ENCODE data around the gene ADGRD1.

Gene ADGRD1

GRCh38 chr12:131024721-131025120 is 71.0 kb downstream of the ADGRD1 start:
- FAIRE-seq = no peak
- no peak for DNase-seq (ENCODE audit: insufficient read length, low spot score)
- no peak for TF ChIP-seq SPI1 (IDR thresholded peaks at IDR 0.05; ENCODE audit: low read depth, low read length)
- no peak for TF ChIP-seq POLR2AphosphoS5 (IDR thresholded peaks at IDR 0.05; ENCODE audit: low read depth, low read length)
- no peak for TF ChIP-seq POLR2A (IDR thresholded peaks at IDR 0.05; ENCODE audit: low read depth, low read length)
- TF ChIP-seq TAF1 (IDR thresholded peaks at IDR 0.05; ENCODE audit: low read depth, low read length) = no peak
- TF ChIP-seq PAX5 (IDR thresholded peaks at IDR 0.05; ENCODE audit: insufficient read depth, low read length, severe bottlenecking) = no peak
- no peak for TF ChIP-seq POU2F2 (IDR thresholded peaks at IDR 0.05; ENCODE audit: low read depth, low read length)

- TF ChIP-seq POLR2A (IDR thresholded peaks at IDR 0.05; ENCODE audit: low read depth, low read length) (no peak), POLR2AphosphoS5 (IDR thresholded peaks at IDR 0.05; ENCODE audit: low read depth, low read length) (no peak), TAF1 (IDR thresholded peaks at IDR 0.05; ENCODE audit: low read depth, low read length) (no peak), PAX5 (IDR thresholded peaks at IDR 0.05; ENCODE audit: insufficient read depth, low read length, severe bottlenecking) (no peak), POU2F2 (IDR thresholded peaks at IDR 0.05; ENCODE audit: low read depth, low read length) (no peak)
- DNase-seq (ENCODE audit: insufficient read length, low spot score) (no peak), FAIRE-seq (no peak)
Measured at GRCh38 chr12:131025234-131025633, 71.5 kb downstream of the ADGRD1 start.

- DNase-seq (ENCODE audit: insufficient read length, low spot score) (no peak), FAIRE-seq (no peak)
- TF ChIP-seq SPI1 (IDR thresholded peaks at IDR 0.05; ENCODE audit: low read depth, low read length) = no peak
- TF ChIP-seq POU2F2 (IDR thresholded peaks at IDR 0.05; ENCODE audit: low read depth, low read length) = no peak
- TF ChIP-seq POLR2AphosphoS5 (IDR thresholded peaks at IDR 0.05; ENCODE audit: low read depth, low read length) = no peak
- no peak for TF ChIP-seq PAX5 (IDR thresholded peaks at IDR 0.05; ENCODE audit: insufficient read depth, low read length, severe bottlenecking)
Measured at GRCh38 chr12:131025939-131026702, 72.4 kb downstream of the ADGRD1 start.

- TF ChIP-seq SPI1 (IDR thresholded peaks at IDR 0.05; ENCODE audit: low read depth, low read length) = no peak
- TF ChIP-seq POU2F2 (IDR thresholded peaks at IDR 0.05; ENCODE audit: low read depth, low read length) = no peak
- TF ChIP-seq POLR2AphosphoS5 (IDR thresholded peaks at IDR 0.05; ENCODE audit: low read depth, low read length) = no peak
- no peak for TF ChIP-seq POLR2A (IDR thresholded peaks at IDR 0.05; ENCODE audit: low read depth, low read length)
- TF ChIP-seq TAF1 (IDR thresholded peaks at IDR 0.05; ENCODE audit: low read depth, low read length) = no peak
- no peak for TF ChIP-seq PAX5 (IDR thresholded peaks at IDR 0.05; ENCODE audit: insufficient read depth, low read length, severe bottlenecking)
- FAIRE-seq (no peak), DNase-seq (ENCODE audit: insufficient read length, low spot score) (no peak)
Measured at GRCh38 chr12:131026754-131027153, 73.0 kb downstream of the ADGRD1 start.

GRCh38 chr12:131027264-131027663 is 73.6 kb downstream of the ADGRD1 start:
- DNase-seq (ENCODE audit: insufficient read length, low spot score) (no peak), FAIRE-seq (no peak)
- TF ChIP-seq TAF1 (IDR thresholded peaks at IDR 0.05; ENCODE audit: low read depth, low read length) (no peak), PAX5 (IDR thresholded peaks at IDR 0.05; ENCODE audit: insufficient read depth, low read length, severe bottlenecking) (no peak), POLR2AphosphoS5 (IDR thresholded peaks at IDR 0.05; ENCODE audit: low read depth, low read length) (no peak), POU2F2 (IDR thresholded peaks at IDR 0.05; ENCODE audit: low read depth, low read length) (no peak), SPI1 (IDR thresholded peaks at IDR 0.05; ENCODE audit: low read depth, low read length) (no peak), POLR2A (IDR thresholded peaks at IDR 0.05; ENCODE audit: low read depth, low read length) (no peak)

- DNase-seq (ENCODE audit: insufficient read length, low spot score) = no peak
- no peak for TF ChIP-seq POLR2AphosphoS5 (IDR thresholded peaks at IDR 0.05; ENCODE audit: low read depth, low read length)
Measured at GRCh38 chr12:131027876-131028586, 74.3 kb downstream of the ADGRD1 start.

GRCh38 chr12:131028587-131029338 is 75.1 kb downstream of the ADGRD1 start:
- FAIRE-seq (no peak), DNase-seq (ENCODE audit: insufficient read length, low spot score) (no peak)
- TF ChIP-seq POU2F2 (IDR thresholded peaks at IDR 0.05; ENCODE audit: low read depth, low read length) (no peak), SPI1 (IDR thresholded peaks at IDR 0.05; ENCODE audit: low read depth, low read length) (no peak), PAX5 (IDR thresholded peaks at IDR 0.05; ENCODE audit: insufficient read depth, low read length, severe bottlenecking) (no peak), TAF1 (IDR thresholded peaks at IDR 0.05; ENCODE audit: low read depth, low read length) (no peak), POLR2A (IDR thresholded peaks at IDR 0.05; ENCODE audit: low read depth, low read length) (no peak), POLR2AphosphoS5 (IDR thresholded peaks at IDR 0.05; ENCODE audit: low read depth, low read length) (no peak)

More at GRCh38 chr12:131027876-131028586, 74.3 kb downstream of the ADGRD1 start:
- no peak for FAIRE-seq

- no peak for DNase-seq (ENCODE audit: insufficient read length, low spot score)
- TF ChIP-seq POLR2AphosphoS5 (IDR thresholded peaks at IDR 0.05; ENCODE audit: low read depth, low read length) (no peak), PAX5 (IDR thresholded peaks at IDR 0.05; ENCODE audit: insufficient read depth, low read length, severe bottlenecking) (no peak), TAF1 (IDR thresholded peaks at IDR 0.05; ENCODE audit: low read depth, low read length) (no peak), POU2F2 (IDR thresholded peaks at IDR 0.05; ENCODE audit: low read depth, low read length) (no peak), SPI1 (IDR thresholded peaks at IDR 0.05; ENCODE audit: low read depth, low read length) (no peak), POLR2A (IDR thresholded peaks at IDR 0.05; ENCODE audit: low read depth, low read length) (no peak)
- no peak for FAIRE-seq
Measured at GRCh38 chr12:131030472-131031328, 77.0 kb downstream of the ADGRD1 start.
